Measurements from ENCODE around the gene CERS3.

Gene CERS3

DNA sequence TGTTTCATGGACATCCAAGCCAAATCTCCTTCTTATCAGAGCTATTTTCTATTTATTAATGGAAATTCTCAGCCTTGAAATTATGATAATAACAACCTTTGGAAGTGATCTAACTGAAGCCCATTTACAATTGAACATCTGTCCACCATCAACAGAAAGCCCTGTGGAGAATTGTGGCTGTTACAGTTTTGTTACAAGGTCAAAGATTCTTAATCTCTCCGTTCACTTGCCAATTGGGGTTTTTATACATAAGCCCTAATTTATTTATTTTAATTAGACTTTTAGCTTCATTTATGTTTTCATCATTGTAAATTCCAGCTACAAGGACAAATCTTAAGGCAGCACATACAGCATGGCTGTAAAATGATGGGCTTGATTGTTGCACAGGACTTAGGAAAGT is 3.3 kb downstream of the CERS3 start:
- no peaks in the 10 kb centered on the region for H3K9me2 ChIP-seq (replicated peaks; ENCODE audit: insufficient read depth, low read length)
- H3K27ac ChIP-seq (ENCODE audit: low read depth, low read length), result no peak overlapping the region
- H3K36me3 ChIP-seq (ENCODE audit: low read length), result no peaks in the 10 kb centered on the region
- no peak overlapping the region for H3K9ac ChIP-seq (ENCODE audit: low read length)
- TF ChIP-seq EZH2phosphoT487 (conservative IDR thresholded peaks at IDR 0.05; ENCODE audit: low read length), result no peak
- TF ChIP-seq, protein P1, sequence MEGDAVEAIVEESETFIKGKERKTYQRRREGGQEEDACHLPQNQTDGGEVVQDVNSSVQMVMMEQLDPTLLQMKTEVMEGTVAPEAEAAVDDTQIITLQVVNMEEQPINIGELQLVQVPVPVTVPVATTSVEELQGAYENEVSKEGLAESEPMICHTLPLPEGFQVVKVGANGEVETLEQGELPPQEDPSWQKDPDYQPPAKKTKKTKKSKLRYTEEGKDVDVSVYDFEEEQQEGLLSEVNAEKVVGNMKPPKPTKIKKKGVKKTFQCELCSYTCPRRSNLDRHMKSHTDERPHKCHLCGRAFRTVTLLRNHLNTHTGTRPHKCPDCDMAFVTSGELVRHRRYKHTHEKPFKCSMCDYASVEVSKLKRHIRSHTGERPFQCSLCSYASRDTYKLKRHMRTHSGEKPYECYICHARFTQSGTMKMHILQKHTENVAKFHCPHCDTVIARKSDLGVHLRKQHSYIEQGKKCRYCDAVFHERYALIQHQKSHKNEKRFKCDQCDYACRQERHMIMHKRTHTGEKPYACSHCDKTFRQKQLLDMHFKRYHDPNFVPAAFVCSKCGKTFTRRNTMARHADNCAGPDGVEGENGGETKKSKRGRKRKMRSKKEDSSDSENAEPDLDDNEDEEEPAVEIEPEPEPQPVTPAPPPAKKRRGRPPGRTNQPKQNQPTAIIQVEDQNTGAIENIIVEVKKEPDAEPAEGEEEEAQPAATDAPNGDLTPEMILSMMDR (IDR thresholded peaks at IDR 0.05; ENCODE audit: insufficient read depth, low read length, poor library complexity, severe bottlenecking), result no peak
- H2AFZ ChIP-seq (ENCODE audit: low read depth, low read length, severe bottlenecking), result no peak overlapping the region
- no peaks in the 10 kb centered on the region for H3F3A ChIP-seq (ENCODE audit: insufficient read depth)
- H4K20me1 ChIP-seq (ENCODE audit: low read depth, low read length), result no peaks in the 10 kb centered on the region
- H3K4me3 ChIP-seq (ENCODE audit: insufficient read depth, low read length, poor library complexity, severe bottlenecking), result no peak overlapping the region
- H3K27me3 ChIP-seq (ENCODE audit: low read length), result no peaks in the 10 kb centered on the region
- H3K4me2 ChIP-seq (ENCODE audit: low read depth, low read length, poor library complexity, severe bottlenecking), result no peak overlapping the region
- no peaks in the 10 kb centered on the region for H3K9me3 ChIP-seq (ENCODE audit: insufficient read depth, low read length)
- H3K79me2 ChIP-seq (ENCODE audit: insufficient read depth, low read length), result no peaks in the 10 kb centered on the region

DNA sequence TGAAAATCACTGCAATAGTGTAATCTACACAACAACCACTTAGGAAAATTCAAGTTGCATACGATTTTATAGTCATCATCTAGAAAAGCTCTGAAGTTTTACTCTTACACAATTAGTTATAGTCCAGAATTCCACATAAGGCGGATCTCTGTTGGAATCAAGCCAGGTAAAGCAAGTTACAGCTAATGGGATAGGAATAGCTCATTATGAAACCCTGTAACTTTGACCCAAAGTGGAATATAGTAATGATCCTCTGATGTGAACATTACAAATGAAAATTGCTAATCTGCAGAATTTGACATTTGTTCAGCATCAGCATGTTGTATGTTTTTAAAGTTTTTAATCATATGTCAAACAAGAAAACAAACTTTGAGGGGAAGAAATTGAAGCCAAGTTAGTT is 4.4 kb downstream of the CERS3 start:
- Histone ChIP-seq H3K79me2 (ENCODE audit: insufficient read depth, low read length) (no peaks in the 10 kb centered on the region), H3K4me2 (ENCODE audit: low read depth, low read length, poor library complexity, severe bottlenecking) (no peak overlapping the region), H3K9ac (ENCODE audit: low read length) (no peak overlapping the region), H4K20me1 (ENCODE audit: low read depth, low read length) (no peaks in the 10 kb centered on the region), H3K27ac (ENCODE audit: low read depth, low read length) (no peak overlapping the region), H3F3A (ENCODE audit: insufficient read depth) (no peaks in the 10 kb centered on the region), H2AFZ (ENCODE audit: low read depth, low read length, severe bottlenecking) (no peak overlapping the region), H3K36me3 (ENCODE audit: low read length) (no peaks in the 10 kb centered on the region), H3K9me2 (replicated peaks; ENCODE audit: insufficient read depth, low read length) (no peaks in the 10 kb centered on the region), H3K27me3 (ENCODE audit: low read length) (no peaks in the 10 kb centered on the region), H3K9me3 (ENCODE audit: insufficient read depth, low read length) (no peaks in the 10 kb centered on the region), H3K4me3 (ENCODE audit: insufficient read depth, low read length, poor library complexity, severe bottlenecking) (no peak overlapping the region)
- TF ChIP-seq EZH2phosphoT487 (conservative IDR thresholded peaks at IDR 0.05; ENCODE audit: low read length), result no peak
- TF ChIP-seq, protein P1 (IDR thresholded peaks at IDR 0.05; ENCODE audit: insufficient read depth, low read length, poor library complexity, severe bottlenecking), result no peak

DNA sequence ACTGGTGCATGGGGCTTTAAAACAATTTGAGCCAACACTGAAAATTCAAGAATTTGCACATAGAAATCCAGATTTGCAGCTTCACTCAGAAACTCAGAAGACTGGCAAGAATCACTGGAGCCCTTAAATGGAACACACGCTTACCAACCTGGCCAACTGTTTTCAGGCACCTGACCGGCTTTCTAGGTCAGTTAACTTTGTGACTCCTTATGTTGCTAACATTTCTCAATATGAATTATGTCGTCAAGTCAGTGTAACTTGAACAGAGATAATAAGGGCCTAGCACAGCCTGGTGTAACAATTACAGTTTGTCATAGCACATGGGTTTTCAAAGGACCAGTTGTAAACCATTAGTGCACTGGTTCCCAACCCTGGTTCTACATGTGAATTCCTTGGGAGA is 6.8 kb downstream of the CERS3 start:
- H3K79me2 ChIP-seq (ENCODE audit: insufficient read depth, low read length), result no peaks in the 10 kb centered on the region
- no peak overlapping the region for H3K27ac ChIP-seq (ENCODE audit: low read depth, low read length)
- H2AFZ ChIP-seq (ENCODE audit: low read depth, low read length, severe bottlenecking), result no peak overlapping the region
- H3K9ac ChIP-seq (ENCODE audit: low read length), result no peak overlapping the region
- H3K36me3 ChIP-seq (ENCODE audit: low read length), result no peaks in the 10 kb centered on the region
- H3F3A ChIP-seq (ENCODE audit: insufficient read depth), result no peaks in the 10 kb centered on the region
- no peaks in the 10 kb centered on the region for H3K9me2 ChIP-seq (replicated peaks; ENCODE audit: insufficient read depth, low read length)
- TF ChIP-seq EZH2phosphoT487 (conservative IDR thresholded peaks at IDR 0.05; ENCODE audit: low read length), result no peak
- H4K20me1 ChIP-seq (ENCODE audit: low read depth, low read length), result no peaks in the 10 kb centered on the region
- no peaks in the 10 kb centered on the region for H3K27me3 ChIP-seq (ENCODE audit: low read length)
- no peak overlapping the region for H3K4me3 ChIP-seq (ENCODE audit: insufficient read depth, low read length, poor library complexity, severe bottlenecking)
- no peaks in the 10 kb centered on the region for H3K9me3 ChIP-seq (ENCODE audit: insufficient read depth, low read length)
- H3K4me2 ChIP-seq (ENCODE audit: low read depth, low read length, poor library complexity, severe bottlenecking), result no peak overlapping the region

DNA sequence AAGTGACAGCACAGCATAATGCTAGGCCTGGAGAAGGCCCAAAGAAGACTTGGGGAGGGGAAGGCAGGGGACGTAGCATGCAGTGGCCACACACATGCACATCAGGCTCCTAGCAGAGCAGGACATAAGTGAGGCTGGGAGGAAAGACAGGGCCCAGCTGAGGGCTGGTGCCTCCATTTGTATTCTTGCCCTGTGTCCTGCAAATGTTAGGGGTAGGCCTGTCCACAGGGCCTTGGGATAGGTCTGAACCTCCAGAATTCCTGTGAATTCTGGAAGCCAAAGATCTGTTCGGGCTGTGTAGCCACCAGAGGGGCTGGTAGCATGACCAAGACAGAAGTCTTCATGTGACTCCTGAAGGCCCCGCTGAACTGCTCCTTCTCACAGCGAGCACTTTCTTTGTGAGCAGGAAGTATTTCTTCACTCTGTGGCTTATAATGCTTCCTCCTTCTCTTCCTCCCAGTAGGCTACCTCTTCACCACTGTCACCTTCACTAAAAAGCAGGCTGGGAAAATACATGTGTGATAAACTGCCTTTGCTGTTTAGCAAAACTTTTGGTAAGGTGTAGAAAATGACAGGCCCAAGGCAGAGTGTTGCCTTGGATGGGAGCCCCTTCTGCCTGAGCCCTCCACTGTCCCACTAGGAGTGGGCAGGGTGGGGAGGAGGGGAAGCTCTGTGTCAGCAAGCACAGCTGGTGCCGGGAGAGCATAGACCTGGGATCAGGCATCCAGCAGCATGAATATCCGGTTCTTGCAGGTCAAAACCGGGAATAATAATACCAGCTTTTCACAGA is 8.4 kb downstream of the CERS3 start:
- no peaks in the 10 kb centered on the region for H3K9me2 ChIP-seq (replicated peaks; ENCODE audit: insufficient read depth, low read length)
- H4K20me1 ChIP-seq (ENCODE audit: low read depth, low read length), result no peaks in the 10 kb centered on the region
- no peaks in the 10 kb centered on the region for H3K27me3 ChIP-seq (ENCODE audit: low read length)
- no peaks in the 10 kb centered on the region for H3K79me2 ChIP-seq (ENCODE audit: insufficient read depth, low read length)
- no peak overlapping the region for H3K9ac ChIP-seq (ENCODE audit: low read length)
- no peak overlapping the region for H3K27ac ChIP-seq (ENCODE audit: low read depth, low read length)
- no peaks in the 10 kb centered on the region for H3K9me3 ChIP-seq (ENCODE audit: insufficient read depth, low read length)
- no peak overlapping the region for H3K4me3 ChIP-seq (ENCODE audit: insufficient read depth, low read length, poor library complexity, severe bottlenecking)
- no peaks in the 10 kb centered on the region for H3F3A ChIP-seq (ENCODE audit: insufficient read depth)
- H3K36me3 ChIP-seq (ENCODE audit: low read length), result no peaks in the 10 kb centered on the region
- H3K4me2 ChIP-seq (ENCODE audit: low read depth, low read length, poor library complexity, severe bottlenecking), result no peak overlapping the region
- no peak overlapping the region for H2AFZ ChIP-seq (ENCODE audit: low read depth, low read length, severe bottlenecking)
- TF ChIP-seq EZH2phosphoT487 (conservative IDR thresholded peaks at IDR 0.05; ENCODE audit: low read length), result no peak
- TF ChIP-seq, protein P1 (IDR thresholded peaks at IDR 0.05; ENCODE audit: insufficient read depth, low read length, poor library complexity, severe bottlenecking), result no peak
